Thoracic aorta endothelial cell (primary cell): ENCODE results near the gene C19orf67. TPM values are rescaled to one million over a fixed set of nuclear protein-coding genes. Genes with fewer than 3 reads are reported as not detected.

Experiments
- total RNA-seq: library from RNA; depleted of rRNA; stranded (reverse); fragments of >200 nt; gene quantifications from 2 replicates; pipeline ENCODE4 v1.2.3, GENCODE V29; 2012

The C19orf67 gene
- total RNA-seq: not detected in 2 replicates

GRCh38 chr19:14085309-14085995, at the start of gene C19orf67:
TSS of gene C19orf67 (minus strand) at chr19:14085783. CDS start at chr19:14085627, 156 bp downstream.

DNA sequence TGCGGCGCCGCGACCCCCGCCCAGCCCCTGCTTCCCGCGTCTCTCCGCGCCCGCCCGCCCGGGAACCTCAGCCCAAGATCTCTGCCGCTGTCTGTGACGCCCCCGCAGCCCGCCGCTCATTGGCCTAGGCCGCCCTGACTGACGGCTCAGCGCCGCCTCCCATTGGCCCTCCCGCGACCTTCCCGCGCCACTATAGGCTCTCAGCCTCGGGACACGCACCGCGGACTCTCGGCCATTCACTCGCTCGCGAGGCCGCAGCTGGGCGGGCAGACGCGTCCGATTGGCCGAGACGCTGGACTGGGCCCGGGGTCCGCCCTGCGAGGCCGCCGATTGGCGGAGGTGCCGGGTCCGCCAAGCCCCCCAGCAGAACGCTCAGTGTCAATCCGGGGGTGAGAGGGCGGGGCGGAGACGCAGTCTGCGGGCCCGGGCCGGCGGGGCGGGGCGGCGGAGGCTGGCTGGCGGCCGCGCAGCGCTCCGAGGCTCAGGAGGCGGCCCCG, 32.1 kb upstream of the C19orf67 start, which contains the start of gene PRKACA:
PRKACA (minus strand) TSS at position 95 of the 497 bp plus-strand sequence. CDS start 215 bp downstream, outside the sequence.

GRCh38 chr19:14090509-14091080, 5.0 kb upstream of the C19orf67 start, which contains the start of gene SAMD1:
TSS of gene SAMD1 (minus strand) at chr19:14090751.

GRCh38 chr19:14072535-14073260, 12.9 kb downstream of the C19orf67 start, which contains the start of gene MISP3:
TSS of gene MISP3 (plus strand) at chr19:14072786. CDS start at chr19:14073310, 524 bp downstream.

GRCh38 chr19:14061751-14062557, 23.6 kb downstream of the C19orf67 start, which contains the start of gene PALM3:
TSS of gene PALM3 (minus strand) at chr19:14062076. CDS start at chr19:14061980, 96 bp downstream.

DNA sequence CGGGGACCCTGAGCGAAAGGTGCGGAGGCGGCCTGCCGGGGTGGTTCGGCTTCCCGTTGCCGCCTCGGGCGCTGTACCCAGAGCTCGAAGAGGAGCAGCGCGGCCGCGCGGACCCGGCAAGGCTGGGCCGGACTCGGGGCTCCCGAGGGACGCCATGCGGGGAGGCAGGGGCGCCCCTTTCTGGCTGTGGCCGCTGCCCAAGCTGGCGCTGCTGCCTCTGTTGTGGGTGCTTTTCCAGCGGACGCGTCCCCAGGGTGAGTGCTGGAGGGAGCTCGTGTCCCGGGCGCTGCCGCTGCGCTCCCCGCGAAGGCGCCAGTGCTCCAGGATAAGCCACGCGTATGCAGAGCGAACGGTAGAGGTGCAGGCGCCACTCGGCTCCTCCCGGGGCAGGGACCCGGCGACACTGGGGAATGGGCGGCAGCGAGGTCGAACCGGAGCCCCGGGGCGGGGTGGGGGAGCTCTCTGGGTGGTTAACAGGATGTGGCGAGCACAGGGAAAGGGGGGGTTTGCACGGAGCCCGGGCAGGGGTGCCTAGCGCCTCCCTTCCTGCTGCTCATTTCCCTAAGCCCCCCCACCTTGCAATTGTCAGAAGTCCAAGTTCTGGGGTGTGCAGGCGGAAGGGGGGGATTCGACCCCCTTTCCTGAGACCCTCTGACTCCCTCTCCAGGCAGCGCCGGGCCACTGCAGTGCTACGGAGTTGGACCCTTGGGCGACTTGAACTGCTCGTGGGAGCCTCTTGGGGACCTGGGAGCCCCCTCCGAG, 53.7 kb downstream of the C19orf67 start, which contains the start of gene IL27RA:
IL27RA (plus strand) TSS at position 44 of the 762 bp plus-strand sequence; CDS start at position 155, 111 bp downstream.

Other genes starting within 250 kb of the C19orf67 start
- gene NANOS3, start 208.6 kb downstream of the C19orf67 start, total RNA-seq: not detected in 2 replicates
- gene BRME1, start 179.7 kb downstream of the C19orf67 start, total RNA-seq: 0.50 and 0.53 TPM in 2 replicates
- 15.7 and 18.5 TPM in 2 replicates for gene CC2D1A, start 179.6 kb downstream of the C19orf67 start, total RNA-seq
- gene PODNL1, start 147.4 kb downstream of the C19orf67 start, total RNA-seq: 0.22 and 0.53 TPM in 2 replicates
- gene DCAF15, start 133.3 kb downstream of the C19orf67 start, total RNA-seq: 12.2 and 19.0 TPM in 2 replicates
- gene RFX1, start 79.5 kb downstream of the C19orf67 start, total RNA-seq: 3.2 and 6.5 TPM in 2 replicates
- not detected in 2 replicates for gene RLN3, start 57.6 kb downstream of the C19orf67 start, total RNA-seq
- gene IL27RA, start 54.0 kb downstream of the C19orf67 start, total RNA-seq: 3.3 and 8.5 TPM in 2 replicates
- 0.22 TPM in 1 of 2 replicates, not detected in the other for gene PALM3, start 23.7 kb downstream of the C19orf67 start, total RNA-seq
- 0.13 and 0.29 TPM in 2 replicates for gene MISP3, start 13.0 kb downstream of the C19orf67 start, total RNA-seq
- 26.1 and 31.9 TPM in 2 replicates for gene SAMD1, start 5.0 kb upstream of the C19orf67 start, total RNA-seq
- 43.4 and 61.5 TPM in 2 replicates for gene PRKACA, start 32.0 kb upstream of the C19orf67 start, total RNA-seq
- 22.9 and 31.4 TPM in 2 replicates for gene ASF1B, start 50.8 kb upstream of the C19orf67 start, total RNA-seq
- gene ADGRL1, start 120.4 kb upstream of the C19orf67 start, total RNA-seq: 2.1 and 2.5 TPM in 2 replicates